ENCODE measurements around the gene SUGCT.

The SUGCT gene

GRCh38 chr7:40541336-40541735, 406.5 kb downstream of the SUGCT start:
- DNase-seq = no peak

GRCh38 chr7:40542982-40543741, 408.4 kb downstream of the SUGCT start:
- DNase-seq = no peak

GRCh38 chr7:40544221-40544723, 409.5 kb downstream of the SUGCT start:
- no peak for DNase-seq

- no peak for DNase-seq
These were observed 410.1 kb downstream of the SUGCT start for GRCh38 chr7:40544871-40545303.

- DNase-seq = no peak
These were observed 410.9 kb downstream of the SUGCT start for GRCh38 chr7:40545739-40546138.

- DNase-seq = no peak
These were observed 412.1 kb downstream of the SUGCT start for GRCh38 chr7:40546616-40547501.

- no peak for DNase-seq
These were observed 414.7 kb downstream of the SUGCT start for GRCh38 chr7:40549372-40550039.

GRCh38 chr7:40551685-40552576, 417.1 kb downstream of the SUGCT start:
- DNase-seq = no peak

- DNase-seq = no peak
These were observed 425.9 kb downstream of the SUGCT start for GRCh38 chr7:40560672-40561071.

- no peak for DNase-seq
These were observed 432.1 kb downstream of the SUGCT start for GRCh38 chr7:40566879-40567278.

- DNase-seq = no peak
These were observed 434.5 kb downstream of the SUGCT start for GRCh38 chr7:40569326-40569725.

GRCh38 chr7:40570223-40570622, 435.4 kb downstream of the SUGCT start:
- DNase-seq = no peak

- no peak for DNase-seq
These were observed 437.0 kb downstream of the SUGCT start for GRCh38 chr7:40571796-40572195.

GRCh38 chr7:40572810-40573465, 438.1 kb downstream of the SUGCT start:
- no peak for DNase-seq

GRCh38 chr7:40579401-40579800, 444.6 kb downstream of the SUGCT start:
- DNase-seq = no peak

GRCh38 chr7:40580776-40581175, 446.0 kb downstream of the SUGCT start:
- no peak for DNase-seq

GRCh38 chr7:40582539-40582938, 447.7 kb downstream of the SUGCT start:
- DNase-seq = no peak

GRCh38 chr7:40583667-40584444, 449.1 kb downstream of the SUGCT start:
- no peak for DNase-seq

GRCh38 chr7:40584667-40585433, 450.0 kb downstream of the SUGCT start:
- DNase-seq = no peak

GRCh38 chr7:40586197-40586596, 451.4 kb downstream of the SUGCT start:
- DNase-seq = no peak

All from activated CD4-positive, alpha-beta T cell treated with anti-CD3 and anti-CD28 coated beads for 1 hour (primary cell).